Chondrocyte (in vitro differentiated cells): ENCODE measurements around the gene ABHD11. TPM values are rescaled to one million over a fixed set of nuclear protein-coding genes. Genes with fewer than 3 reads are reported as not detected.
A peak's percentile ranks its signal among the peaks of the same experiment; 100 is the strongest.

ENCODE experiments used
- DNase-seq: peaks from one replicate; pipeline ENCODE4 v3.0.0; 2021; ENCODE audit warnings: mixed read lengths, low spot score
- H3K27ac Mint-ChIP-seq: one replicate; pipeline ENCODE4 v1.8.0; 2021; ENCODE audit warnings: mild to moderate bottlenecking, moderate library complexity, mixed read lengths; ENCODE audit not compliant: unreplicated experiment
- H3K27me3 Mint-ChIP-seq: 2 replicates; pipeline ENCODE4 v1.8.0; 2021; ENCODE audit warnings: low read depth, mixed read lengths
- H3K36me3 Mint-ChIP-seq: 2 replicates; pipeline ENCODE4 v1.8.0; 2021; ENCODE audit warnings: low read depth, mixed read lengths
- H3K4me1 Mint-ChIP-seq: 2 replicates; pipeline ENCODE4 v1.8.0; 2021; ENCODE audit warnings: low read depth, mild to moderate bottlenecking, mixed read lengths
- H3K4me3 Mint-ChIP-seq: one replicate; pipeline ENCODE4 v1.8.0; 2021; ENCODE audit warnings: mild to moderate bottlenecking, moderate library complexity, mixed read lengths; ENCODE audit not compliant: unreplicated experiment
- H3K9me3 Mint-ChIP-seq: 2 replicates; pipeline ENCODE4 v1.8.0; 2021; ENCODE audit warnings: low read depth, mixed read lengths
- total RNA-seq: library from RNA; stranded (reverse); gene quantifications from 3 replicates; pipeline ENCODE4 v1.2.1, GENCODE V29; 2021
- TF ChIP-seq, protein P1 (sequence below): fragments of 200-600 bp; sonication (generic); IDR thresholded peaks from 2 replicates; pipeline ENCODE4 v1.5.0; 2021; ENCODE audit warnings: antibody characterized with exemption, mild to moderate bottlenecking, moderate library complexity

Gene ABHD11
- total RNA-seq, 1 donor from 2014 or later = 11.2 TPM

DNA sequence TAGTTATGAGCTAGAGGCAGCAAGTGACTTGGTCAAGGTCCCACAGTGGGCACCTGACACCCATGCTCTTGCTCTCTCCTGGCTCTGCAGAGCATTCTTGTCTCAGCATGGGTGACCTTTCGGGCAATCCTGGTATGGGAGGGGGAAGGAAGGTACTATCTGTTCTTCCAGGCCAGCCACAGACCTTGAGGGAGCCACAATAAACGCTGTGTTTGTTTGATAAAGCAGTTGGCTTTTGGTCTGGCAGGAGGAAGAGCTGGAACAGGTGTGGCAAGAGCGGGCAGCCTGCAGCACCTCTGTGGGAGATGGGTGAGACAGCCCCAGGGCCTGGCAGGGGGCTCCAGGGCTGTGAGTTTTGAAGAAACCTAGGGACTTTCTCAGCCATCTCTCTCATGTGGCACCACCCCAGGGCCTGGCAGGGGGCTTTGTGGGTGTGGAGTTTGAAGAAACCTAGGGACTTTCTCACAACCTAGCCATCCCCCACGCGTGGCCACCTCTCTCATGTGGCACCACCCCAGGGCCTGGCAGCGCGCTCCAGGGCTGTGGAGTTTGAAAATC, 20.1 kb upstream of the ABHD11 start:
- TF ChIP-seq, protein P1, sequence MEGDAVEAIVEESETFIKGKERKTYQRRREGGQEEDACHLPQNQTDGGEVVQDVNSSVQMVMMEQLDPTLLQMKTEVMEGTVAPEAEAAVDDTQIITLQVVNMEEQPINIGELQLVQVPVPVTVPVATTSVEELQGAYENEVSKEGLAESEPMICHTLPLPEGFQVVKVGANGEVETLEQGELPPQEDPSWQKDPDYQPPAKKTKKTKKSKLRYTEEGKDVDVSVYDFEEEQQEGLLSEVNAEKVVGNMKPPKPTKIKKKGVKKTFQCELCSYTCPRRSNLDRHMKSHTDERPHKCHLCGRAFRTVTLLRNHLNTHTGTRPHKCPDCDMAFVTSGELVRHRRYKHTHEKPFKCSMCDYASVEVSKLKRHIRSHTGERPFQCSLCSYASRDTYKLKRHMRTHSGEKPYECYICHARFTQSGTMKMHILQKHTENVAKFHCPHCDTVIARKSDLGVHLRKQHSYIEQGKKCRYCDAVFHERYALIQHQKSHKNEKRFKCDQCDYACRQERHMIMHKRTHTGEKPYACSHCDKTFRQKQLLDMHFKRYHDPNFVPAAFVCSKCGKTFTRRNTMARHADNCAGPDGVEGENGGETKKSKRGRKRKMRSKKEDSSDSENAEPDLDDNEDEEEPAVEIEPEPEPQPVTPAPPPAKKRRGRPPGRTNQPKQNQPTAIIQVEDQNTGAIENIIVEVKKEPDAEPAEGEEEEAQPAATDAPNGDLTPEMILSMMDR = no peak
- no peak for DNase-seq
- Mint-ChIP-seq H3K4me3 (no peak overlapping the region), H3K9me3 (no peaks in the 10 kb centered on the region), H3K27me3 (no peaks in the 10 kb centered on the region), H3K4me1 (no peaks in the 10 kb centered on the region), H3K36me3 (no peaks in the 10 kb centered on the region), H3K27ac (no peak overlapping the region)

DNA sequence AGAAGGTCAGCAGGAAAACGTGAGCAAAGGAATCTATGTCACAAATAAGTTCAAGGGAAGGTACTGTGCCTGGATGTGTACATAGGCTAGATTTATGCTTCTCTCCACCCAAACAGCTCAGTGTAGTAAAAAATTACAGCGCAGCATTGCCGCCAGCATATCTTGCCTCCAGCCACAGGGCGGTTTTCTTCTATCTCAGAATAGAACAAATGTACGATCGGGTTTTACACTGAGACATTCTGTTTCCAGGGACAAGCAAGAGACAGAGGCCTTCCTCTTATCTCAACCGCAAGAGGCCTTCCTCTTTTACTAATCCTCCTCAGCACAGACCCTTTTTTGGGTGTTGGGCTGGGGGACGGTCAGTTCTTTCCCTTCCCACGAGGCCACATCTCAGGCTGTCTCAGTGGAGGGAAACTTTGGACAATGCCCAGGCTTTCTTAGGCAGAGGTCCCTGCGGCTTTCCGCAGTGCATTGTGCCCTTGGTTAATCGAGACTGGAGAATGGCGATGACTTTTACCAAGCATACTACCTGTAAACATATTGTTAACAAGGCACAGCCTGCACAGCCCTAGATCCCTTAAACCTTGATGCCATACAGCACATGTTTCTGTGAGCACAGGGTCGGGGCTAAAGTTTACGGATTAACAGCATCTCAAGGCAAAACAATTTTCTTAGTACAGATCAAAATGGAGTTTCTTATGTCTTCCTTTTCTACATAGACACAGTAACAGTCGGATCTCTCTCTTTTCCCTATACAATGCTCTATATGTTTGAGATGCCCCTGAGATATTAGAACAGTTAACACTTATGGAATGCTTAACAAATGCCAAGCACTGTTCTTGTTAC, 11.6 kb upstream of the ABHD11 start:
- TF ChIP-seq, protein P1 = no peak
- H3K27ac Mint-ChIP-seq = no peak overlapping the region
- H3K4me1 Mint-ChIP-seq = no peaks in the 10 kb centered on the region
- no peak for DNase-seq
- H3K36me3 Mint-ChIP-seq = peaks cover 3% of the 10 kb centered on the region
- H3K9me3 Mint-ChIP-seq = no peaks in the 10 kb centered on the region
- H3K27me3 Mint-ChIP-seq = no peaks in the 10 kb centered on the region
- no peak overlapping the region for H3K4me3 Mint-ChIP-seq

DNA sequence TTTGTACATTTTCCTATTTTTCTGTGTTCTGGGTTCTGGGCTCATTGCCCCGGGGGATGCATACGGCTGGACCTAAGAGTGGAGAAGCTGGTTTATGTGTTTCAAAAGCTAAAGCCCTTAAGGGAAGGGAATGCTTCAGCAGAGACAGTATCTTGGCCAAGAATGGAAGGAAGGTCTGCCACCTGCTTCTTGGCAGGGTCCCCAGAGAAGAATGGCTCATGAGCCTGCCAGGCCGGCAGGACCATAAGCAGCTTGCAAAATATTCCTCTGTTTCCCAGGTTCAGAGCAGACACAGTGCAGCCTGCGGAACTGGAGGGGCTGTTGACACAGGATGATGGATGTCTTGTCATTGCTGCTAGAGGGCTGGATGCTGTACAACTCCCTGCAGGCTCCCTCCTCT, 7.8 kb upstream of the ABHD11 start:
- Mint-ChIP-seq H3K9me3 (no peaks in the 10 kb centered on the region), H3K27ac (peak overlapping the region; percentile 14), H3K4me3 (no peak overlapping the region), H3K36me3 (peaks cover 3% of the 10 kb centered on the region), H3K27me3 (no peaks in the 10 kb centered on the region), H3K4me1 (peaks cover 12% of the 10 kb centered on the region)
- DNase-seq = no peak
- TF ChIP-seq, protein P1 = no peak

DNA sequence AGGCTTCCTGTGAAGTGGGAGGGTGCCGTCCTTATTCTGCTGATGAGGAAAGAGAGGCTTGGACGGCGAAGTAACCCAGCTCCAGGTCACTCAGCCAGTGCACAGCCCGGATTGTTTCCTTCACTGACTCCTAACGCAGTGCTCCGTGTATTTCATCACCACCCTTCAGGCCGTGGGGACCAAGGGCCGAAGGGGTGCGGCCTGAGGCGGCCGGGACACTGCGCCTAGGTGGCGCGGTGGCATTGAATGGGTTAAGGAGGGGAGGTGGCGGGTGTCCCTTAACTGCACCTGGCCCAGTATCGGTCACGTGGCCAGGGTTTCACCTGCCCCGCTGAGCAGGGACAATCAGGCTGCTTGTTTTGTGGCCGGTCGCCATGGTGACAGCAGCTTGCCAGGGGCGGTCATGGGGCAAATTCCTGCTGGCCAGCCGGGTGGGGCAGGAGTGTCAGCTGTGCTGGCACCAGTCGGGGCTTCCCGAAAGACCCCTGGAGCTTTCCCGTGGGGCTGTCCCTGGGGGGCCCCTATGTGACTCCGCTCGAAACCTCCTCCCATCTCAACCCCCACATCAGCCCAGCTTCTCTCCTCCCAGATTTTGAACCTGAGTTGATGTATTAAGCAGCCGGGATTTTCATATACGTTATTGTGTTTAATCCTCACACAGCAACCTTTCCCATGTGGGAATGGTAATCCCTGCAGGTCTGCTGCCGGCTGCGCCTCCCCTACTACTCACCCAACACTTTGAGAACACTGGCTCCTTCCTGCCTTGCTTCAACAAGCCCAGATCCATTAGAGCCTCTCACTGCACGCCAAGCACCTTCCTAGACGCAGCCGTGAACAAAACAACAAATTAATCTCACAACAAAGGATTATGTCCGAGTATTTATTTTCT, 4.4 kb upstream of the ABHD11 start:
- no peak for DNase-seq
- H3K4me1 Mint-ChIP-seq = peaks cover 19% of the 10 kb centered on the region
- no peak overlapping the region for H3K4me3 Mint-ChIP-seq
- TF ChIP-seq, protein P1 = no peak
- H3K36me3 Mint-ChIP-seq = peaks cover 3% of the 10 kb centered on the region
- H3K27ac Mint-ChIP-seq = peak overlapping the region; percentile 3
- no peaks in the 10 kb centered on the region for H3K9me3 Mint-ChIP-seq
- H3K27me3 Mint-ChIP-seq = no peaks in the 10 kb centered on the region

DNA sequence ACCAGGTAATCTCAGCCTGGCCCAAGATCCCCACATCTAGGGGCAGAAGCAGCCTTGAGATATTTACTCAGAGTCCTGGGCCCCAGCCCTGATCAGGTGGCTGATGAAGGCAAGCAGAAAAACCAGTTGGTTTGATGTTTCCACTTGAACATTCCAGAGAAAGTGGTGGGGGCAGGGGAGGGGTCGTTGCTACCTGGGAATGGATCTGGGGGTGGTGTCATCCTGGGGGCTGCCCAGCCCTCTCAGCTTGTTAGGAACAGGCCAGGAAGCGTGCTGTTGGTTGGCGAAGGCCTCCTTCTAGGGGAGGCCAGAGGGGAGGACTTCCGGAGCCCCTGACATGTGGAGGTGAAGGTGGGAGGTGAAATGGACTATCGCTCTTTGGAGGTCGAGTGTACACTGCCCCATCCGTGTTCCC, 3.7 kb upstream of the ABHD11 start:
- DNase-seq = no peak
- peaks cover 24% of the 10 kb centered on the region for H3K4me1 Mint-ChIP-seq
- TF ChIP-seq, protein P1 = no peak
- peaks cover 3% of the 10 kb centered on the region for H3K36me3 Mint-ChIP-seq
- H3K9me3 Mint-ChIP-seq = no peaks in the 10 kb centered on the region
- no peaks in the 10 kb centered on the region for H3K27me3 Mint-ChIP-seq
- H3K4me3 Mint-ChIP-seq = no peak overlapping the region
- H3K27ac Mint-ChIP-seq = peak overlapping the region; percentile 41
